Measurements from ENCODE around the gene SAMD4B. TPM values are rescaled to one million over a fixed set of nuclear protein-coding genes. Genes with fewer than 3 reads are reported as not detected.

Gene SAMD4B
- total and polyA plus RNA-seq, 9 of the 15 experiments (the other 6 are each of a cell fraction or from before 2014, with no cell fraction given), result 3.4 to 90.5 (median 38.0) TPM

DNA sequence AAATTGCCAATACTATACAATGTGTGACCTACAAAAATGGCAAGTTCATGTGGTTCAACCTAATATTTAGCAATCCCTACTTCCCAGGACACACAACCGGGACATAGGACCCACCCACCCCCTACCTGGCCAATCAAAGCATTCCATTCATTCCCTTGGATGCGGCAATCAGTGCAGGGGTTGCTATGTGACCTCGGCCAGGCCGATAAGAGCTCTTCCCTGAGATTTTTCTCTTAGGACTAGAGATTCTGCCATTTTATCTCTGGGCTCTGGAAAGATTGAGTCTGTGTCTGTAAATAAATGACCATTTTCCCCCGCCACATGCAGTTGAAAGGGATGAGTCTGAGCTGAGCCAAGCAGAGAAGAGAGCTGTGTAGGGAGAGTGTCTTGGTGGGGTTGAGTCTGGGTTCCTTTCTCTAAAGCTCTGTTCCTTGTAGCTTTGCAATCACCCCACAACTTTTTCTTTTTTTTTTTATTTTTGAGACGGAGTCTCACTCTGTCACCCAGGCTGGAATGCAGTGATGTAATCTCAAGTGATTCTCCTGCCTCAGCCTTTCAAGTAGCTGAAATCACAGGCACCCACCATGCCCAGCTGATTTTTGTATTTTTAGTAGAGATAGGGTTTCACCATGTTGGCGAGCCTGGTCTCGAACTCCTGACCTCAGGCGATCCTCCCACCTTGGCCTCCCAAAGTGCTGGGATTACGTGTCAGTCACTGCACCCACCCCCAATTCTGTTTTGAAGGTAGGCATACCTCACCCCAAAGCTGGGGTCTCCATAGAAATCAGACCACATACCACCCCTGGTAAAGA, 38.6 kb upstream of the SAMD4B start:
- CTCF ChIA-PET (ENCODE audit: low intra/inter-chr PET ratio), result no interaction called here
- POLR2A ChIA-PET, result interaction anchor here (0.6 to 0.8 kb wide), 2 partner anchors 7 to 31 kb away, joined by 3 to 4 read pairs; no protein-coding TSS in a partner anchor
- Histone ChIP-seq H3K27me3 (ENCODE audit: control insufficient read depth in 2 of 2, insufficient read depth in 2 of 2, low read length in 2 of 2) (no peaks in the 10 kb centered on the region), H3K79me2 (ENCODE audit: control insufficient read depth, insufficient read depth, low read length) (no peaks in the 10 kb centered on the region), H4K20me1 (replicated peaks; ENCODE audit: control insufficient read depth, insufficient read depth, low read length) (no peaks in the 10 kb centered on the region), H3K4me3 (no peak overlapping the region), H3K9ac (ENCODE audit: insufficient read depth in 1 of 2, low read depth in 2 of 2, low read length in 2 of 2) (no peak overlapping the region), H3K9me1 (ENCODE audit: control insufficient read depth, insufficient read depth, low read length) (no peaks in the 10 kb centered on the region), H3K36me3 (ENCODE audit: control insufficient read depth, insufficient read depth, low read length) (peaks cover 10% of the 10 kb centered on the region; the same call in 1 of the 3 replicates), H3K27ac (ENCODE audit: extremely low read depth, low read depth, low read length) (no peak overlapping the region), H3K4me2 (ENCODE audit: insufficient read depth, low read length) (no peak overlapping the region), H3K4me1 (replicated peaks in 1 of 2; ENCODE audit: control insufficient read depth in 2 of 2, insufficient read depth in 2 of 2, low read length in 2 of 2) (peaks cover 19 to 28% of the 10 kb centered on the region in 2 experiments), H2AFZ (ENCODE audit: low read depth, low read length) (no peak overlapping the region), H3K9me3 (replicated peaks; ENCODE audit: control insufficient read depth, insufficient read depth, low read depth, low read length) (no peaks in the 10 kb centered on the region)
- in situ Hi-C loops (cut with MboI), result no loop called here
- no peak for DNase-seq (ENCODE audit: extremely low read depth in 1 of 4, low spot score in 3 of 4)
- BruUV-seq (replicated peaks), result no TSS peak
- no peak for ATAC-seq
- intact Hi-C loops (cut with micrococcal nuclease), result loop anchor here (10.0 kb wide), 1 partner anchor 49 kb away; no protein-coding TSS in a partner anchor
- no peak for FAIRE-seq
- WGBS (ENCODE audit: insufficient coverage, low coverage, missing lambda C conversion rate), result 9% methylated on average over 10 of the region's 10 CpGs
- TF ChIP-seq TRIM28 (IDR thresholded peaks at IDR 0.05) (no peak), KAT2B (IDR thresholded peaks at IDR 0.05; ENCODE audit: low read depth, low read length) (no peak), CEBPB (tag; IDR thresholded peaks at IDR 0.05) (no peak), RCOR1 (IDR thresholded peaks at IDR 0.05; ENCODE audit: borderline replicate concordance in 1 of 2, low read depth in 2 of 2, low read length in 2 of 2) (peak; percentile 54 to 94; a peak in 3 of 4 replicates), ZNF224 (CRISPR knock-in tag; IDR thresholded peaks at IDR 0.05) (no peak), SMARCE1 (IDR thresholded peaks at IDR 0.05) (no peak), KDM1A (IDR thresholded peaks at IDR 0.05) (peak; percentile 96 to 98), HDAC1 (IDR thresholded peaks at IDR 0.05) (peak in 1 of 2 experiments; percentile 65; a peak in 1 of 4 replicates), CREBBP (IDR thresholded peaks at IDR 0.05; ENCODE audit: low read depth, low read length) (no peak), SRSF7 (optimal IDR thresholded peaks at IDR 0.05; ENCODE audit: low read depth, low read length) (no peak), MEIS2 (IDR thresholded peaks at IDR 0.05; ENCODE audit: partially characterized antibody) (no peak), FOXK2 (conservative IDR thresholded peaks at IDR 0.05 in 1 of 2, IDR thresholded peaks at IDR 0.05 in 1 of 2; ENCODE audit: low read depth in 2 of 2) (no peak), MAZ (CRISPR knock-in tag; conservative IDR thresholded peaks at IDR 0.05 in 1 of 2, IDR thresholded peaks at IDR 0.05 in 1 of 2) (no peak)
- TF ChIP-seq, protein P1, sequence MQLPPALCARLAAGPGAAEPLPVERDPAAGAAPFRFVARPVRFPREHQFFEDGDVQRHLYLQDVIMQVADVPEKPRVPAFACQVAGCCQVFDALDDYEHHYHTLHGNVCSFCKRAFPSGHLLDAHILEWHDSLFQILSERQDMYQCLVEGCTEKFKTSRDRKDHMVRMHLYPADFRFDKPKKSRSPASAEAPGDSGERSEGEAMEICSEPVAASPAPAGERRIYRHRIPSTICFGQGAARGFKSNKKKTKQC (CRISPR knock-in tag; IDR thresholded peaks at IDR 0.05), result no peak
- TF ChIP-seq, protein P2, sequence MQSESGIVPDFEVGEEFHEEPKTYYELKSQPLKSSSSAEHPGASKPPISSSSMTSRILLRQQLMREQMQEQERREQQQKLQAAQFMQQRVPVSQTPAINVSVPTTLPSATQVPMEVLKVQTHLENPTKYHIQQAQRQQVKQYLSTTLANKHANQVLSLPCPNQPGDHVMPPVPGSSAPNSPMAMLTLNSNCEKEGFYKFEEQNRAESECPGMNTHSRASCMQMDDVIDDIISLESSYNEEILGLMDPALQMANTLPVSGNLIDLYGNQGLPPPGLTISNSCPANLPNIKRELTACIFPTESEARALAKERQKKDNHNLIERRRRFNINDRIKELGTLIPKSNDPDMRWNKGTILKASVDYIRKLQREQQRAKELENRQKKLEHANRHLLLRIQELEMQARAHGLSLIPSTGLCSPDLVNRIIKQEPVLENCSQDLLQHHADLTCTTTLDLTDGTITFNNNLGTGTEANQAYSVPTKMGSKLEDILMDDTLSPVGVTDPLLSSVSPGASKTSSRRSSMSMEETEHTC (IDR thresholded peaks at IDR 0.05), result no peak
- TF ChIP-seq, protein P3, sequence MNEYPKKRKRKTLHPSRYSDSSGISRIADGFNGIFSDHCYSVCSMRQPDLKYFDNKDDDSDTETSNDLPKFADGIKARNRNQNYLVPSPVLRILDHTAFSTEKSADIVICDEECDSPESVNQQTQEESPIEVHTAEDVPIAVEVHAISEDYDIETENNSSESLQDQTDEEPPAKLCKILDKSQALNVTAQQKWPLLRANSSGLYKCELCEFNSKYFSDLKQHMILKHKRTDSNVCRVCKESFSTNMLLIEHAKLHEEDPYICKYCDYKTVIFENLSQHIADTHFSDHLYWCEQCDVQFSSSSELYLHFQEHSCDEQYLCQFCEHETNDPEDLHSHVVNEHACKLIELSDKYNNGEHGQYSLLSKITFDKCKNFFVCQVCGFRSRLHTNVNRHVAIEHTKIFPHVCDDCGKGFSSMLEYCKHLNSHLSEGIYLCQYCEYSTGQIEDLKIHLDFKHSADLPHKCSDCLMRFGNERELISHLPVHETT (CRISPR knock-in tag; conservative IDR thresholded peaks at IDR 0.05 in 1 of 2, IDR thresholded peaks at IDR 0.05 in 1 of 2), result no peak
- TF ChIP-seq, protein P4, sequence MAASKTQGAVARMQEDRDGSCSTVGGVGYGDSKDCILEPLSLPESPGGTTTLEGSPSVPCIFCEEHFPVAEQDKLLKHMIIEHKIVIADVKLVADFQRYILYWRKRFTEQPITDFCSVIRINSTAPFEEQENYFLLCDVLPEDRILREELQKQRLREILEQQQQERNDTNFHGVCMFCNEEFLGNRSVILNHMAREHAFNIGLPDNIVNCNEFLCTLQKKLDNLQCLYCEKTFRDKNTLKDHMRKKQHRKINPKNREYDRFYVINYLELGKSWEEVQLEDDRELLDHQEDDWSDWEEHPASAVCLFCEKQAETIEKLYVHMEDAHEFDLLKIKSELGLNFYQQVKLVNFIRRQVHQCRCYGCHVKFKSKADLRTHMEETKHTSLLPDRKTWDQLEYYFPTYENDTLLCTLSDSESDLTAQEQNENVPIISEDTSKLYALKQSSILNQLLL (CRISPR knock-in tag; IDR thresholded peaks at IDR 0.05; ENCODE audit: borderline replicate concordance), result no peak

Measured in K562 (cell line).